Measurements from ENCODE around the gene UAP1L1.

GRCh38 chr9:137044037-137044436, 33.3 kb upstream of the UAP1L1 start:
- TF ChIP-seq POLR2AphosphoS5 (IDR thresholded peaks at IDR 0.05; ENCODE audit: low read depth, low read length), result no peak
- no peak for TF ChIP-seq POLR2A (IDR thresholded peaks at IDR 0.05; ENCODE audit: low read depth, low read length)

Measured in GM12892 (cell line).